ENCODE measurements around the gene INPP5E.

GRCh38 chr9:136439481-136440408, at the start of gene INPP5E:
- TF ChIP-seq ZNF324 (tag by site-specific recombination; IDR thresholded peaks at IDR 0.05) (no peak), ZBTB1 (tag by site-specific recombination; IDR thresholded peaks at IDR 0.05) (no peak), CTCF (tag by site-specific recombination; IDR thresholded peaks at IDR 0.05) (no peak), ZNF488 (tag by site-specific recombination; IDR thresholded peaks at IDR 0.05) (no peak), ZNF223 (tag by site-specific recombination; IDR thresholded peaks at IDR 0.05) (no peak), KLF16 (tag by site-specific recombination; IDR thresholded peaks at IDR 0.05) (no peak)

Measured in HEK293 (cell line).